GM12892 (cell line): ENCODE measurements around the gene NKAIN1.

ENCODE experiments used
- POLR2A ChIP-seq: IDR thresholded peaks from 2 replicates; pipeline ENCODE4 v1.6.1; 2011; ENCODE audit warnings: low read depth, low read length, control low read depth
- POLR2AphosphoS5 ChIP-seq: IDR thresholded peaks from 2 replicates; pipeline ENCODE4 v1.6.1; 2011; ENCODE audit warnings: low read depth, low read length, control low read depth

DNA sequence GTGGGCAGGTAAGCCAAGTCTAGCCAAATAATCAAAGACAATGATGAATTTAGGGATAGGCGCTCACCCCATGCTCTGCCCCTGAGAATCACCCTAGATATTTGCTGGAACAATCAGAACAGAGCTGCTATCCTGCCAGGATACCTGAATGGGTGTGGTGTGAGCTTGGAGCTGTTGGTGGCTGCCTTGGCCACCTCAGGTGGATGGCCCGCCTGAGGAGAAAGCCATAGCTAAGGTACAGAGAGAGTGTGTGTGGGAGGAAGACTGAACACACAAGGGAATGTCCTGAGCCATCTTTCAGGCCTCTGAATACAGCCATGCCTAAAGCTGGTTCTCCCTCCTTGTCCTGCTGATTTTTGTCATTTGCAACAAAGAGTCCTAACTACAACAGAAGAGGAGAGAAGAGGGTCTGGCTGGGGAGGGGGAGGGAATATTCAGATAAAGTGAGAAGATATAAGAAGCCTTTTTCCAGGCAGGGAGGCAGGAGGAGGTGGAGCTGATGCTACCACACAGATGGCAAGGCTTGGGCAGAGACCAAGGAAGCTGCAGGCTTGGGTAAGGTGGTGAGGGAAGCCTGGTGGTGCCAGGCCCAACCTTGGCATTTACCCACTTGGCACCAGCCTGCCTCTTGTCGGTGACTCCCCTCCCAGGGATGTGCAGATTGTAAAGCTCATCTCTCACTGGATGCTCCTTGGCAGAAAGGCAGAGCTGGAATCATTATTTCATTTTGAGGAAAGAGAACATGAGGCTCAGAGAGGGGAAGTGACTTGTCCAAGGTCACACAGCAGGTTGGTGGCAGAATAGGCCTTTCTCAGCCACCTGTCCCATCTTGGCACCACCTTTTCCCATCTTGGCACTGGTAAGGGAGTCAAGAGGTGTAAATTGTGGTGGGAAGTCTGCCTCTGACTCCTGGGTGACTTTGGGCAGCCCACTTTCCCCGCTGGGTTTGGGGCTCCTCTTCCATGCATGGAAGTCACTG is 49.7 kb downstream of the NKAIN1 start:
- TF ChIP-seq POLR2A = no peak
- no peak for TF ChIP-seq POLR2AphosphoS5
